Measurements from ENCODE around the gene DFFB. TPM values are rescaled to one million over a fixed set of nuclear protein-coding genes. Genes with fewer than 3 reads are reported as not detected.

DFFB gene
- total and polyA plus RNA-seq, 2 of the 13 experiments (the other 11 are each of a cell fraction or from before 2014, with no cell fraction given) = 4.6 to 9.3 TPM

DNA sequence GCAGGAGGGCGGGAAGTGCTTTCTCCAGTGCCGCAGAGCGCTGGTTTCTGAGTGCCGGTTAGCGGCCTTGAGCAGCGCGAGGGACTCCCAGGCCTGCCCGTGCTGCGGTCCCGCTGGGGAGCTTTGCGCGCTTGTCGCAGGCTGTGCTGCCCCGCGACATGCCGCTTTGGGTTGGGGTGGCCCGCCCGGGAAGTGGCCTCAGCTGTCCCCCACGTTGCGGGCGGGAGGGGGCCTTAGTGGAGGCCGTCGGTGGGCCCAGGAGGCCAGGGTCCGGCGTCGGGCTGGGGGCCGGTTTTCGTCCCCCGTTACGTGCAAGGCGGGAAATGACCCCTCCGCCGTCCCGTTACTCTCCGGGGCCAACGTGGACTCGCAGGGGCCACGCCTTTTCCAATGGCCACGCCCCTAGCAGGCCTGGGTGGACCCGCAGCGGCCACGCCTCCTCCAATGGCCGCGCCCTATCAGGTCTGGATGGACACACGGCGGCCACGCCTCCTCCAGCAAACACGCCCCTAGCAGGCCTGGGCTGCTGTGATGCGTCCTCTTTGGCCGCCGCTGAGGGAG lies 43.8 kb downstream of the DFFB start (continued):
- TF ChIP-seq, protein P1, sequence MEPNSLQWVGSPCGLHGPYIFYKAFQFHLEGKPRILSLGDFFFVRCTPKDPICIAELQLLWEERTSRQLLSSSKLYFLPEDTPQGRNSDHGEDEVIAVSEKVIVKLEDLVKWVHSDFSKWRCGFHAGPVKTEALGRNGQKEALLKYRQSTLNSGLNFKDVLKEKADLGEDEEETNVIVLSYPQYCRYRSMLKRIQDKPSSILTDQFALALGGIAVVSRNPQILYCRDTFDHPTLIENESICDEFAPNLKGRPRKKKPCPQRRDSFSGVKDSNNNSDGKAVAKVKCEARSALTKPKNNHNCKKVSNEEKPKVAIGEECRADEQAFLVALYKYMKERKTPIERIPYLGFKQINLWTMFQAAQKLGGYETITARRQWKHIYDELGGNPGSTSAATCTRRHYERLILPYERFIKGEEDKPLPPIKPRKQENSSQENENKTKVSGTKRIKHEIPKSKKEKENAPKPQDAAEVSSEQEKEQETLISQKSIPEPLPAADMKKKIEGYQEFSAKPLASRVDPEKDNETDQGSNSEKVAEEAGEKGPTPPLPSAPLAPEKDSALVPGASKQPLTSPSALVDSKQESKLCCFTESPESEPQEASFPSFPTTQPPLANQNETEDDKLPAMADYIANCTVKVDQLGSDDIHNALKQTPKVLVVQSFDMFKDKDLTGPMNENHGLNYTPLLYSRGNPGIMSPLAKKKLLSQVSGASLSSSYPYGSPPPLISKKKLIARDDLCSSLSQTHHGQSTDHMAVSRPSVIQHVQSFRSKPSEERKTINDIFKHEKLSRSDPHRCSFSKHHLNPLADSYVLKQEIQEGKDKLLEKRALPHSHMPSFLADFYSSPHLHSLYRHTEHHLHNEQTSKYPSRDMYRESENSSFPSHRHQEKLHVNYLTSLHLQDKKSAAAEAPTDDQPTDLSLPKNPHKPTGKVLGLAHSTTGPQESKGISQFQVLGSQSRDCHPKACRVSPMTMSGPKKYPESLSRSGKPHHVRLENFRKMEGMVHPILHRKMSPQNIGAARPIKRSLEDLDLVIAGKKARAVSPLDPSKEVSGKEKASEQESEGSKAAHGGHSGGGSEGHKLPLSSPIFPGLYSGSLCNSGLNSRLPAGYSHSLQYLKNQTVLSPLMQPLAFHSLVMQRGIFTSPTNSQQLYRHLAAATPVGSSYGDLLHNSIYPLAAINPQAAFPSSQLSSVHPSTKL (CRISPR knock-in tag; IDR thresholded peaks at IDR 0.05) = no peak
- no peak; the same call in 1 of the 2 replicates for TF ChIP-seq MIER3 (CRISPR knock-in tag; IDR thresholded peaks at IDR 0.05; ENCODE audit: borderline replicate concordance)
- TF ChIP-seq MAF1 (CRISPR knock-in tag; IDR thresholded peaks at IDR 0.05; ENCODE audit: borderline replicate concordance) = 0 out of 2 replicates have a peak, but pooled peaks have one; percentile 34
- TF ChIP-seq, protein P2, sequence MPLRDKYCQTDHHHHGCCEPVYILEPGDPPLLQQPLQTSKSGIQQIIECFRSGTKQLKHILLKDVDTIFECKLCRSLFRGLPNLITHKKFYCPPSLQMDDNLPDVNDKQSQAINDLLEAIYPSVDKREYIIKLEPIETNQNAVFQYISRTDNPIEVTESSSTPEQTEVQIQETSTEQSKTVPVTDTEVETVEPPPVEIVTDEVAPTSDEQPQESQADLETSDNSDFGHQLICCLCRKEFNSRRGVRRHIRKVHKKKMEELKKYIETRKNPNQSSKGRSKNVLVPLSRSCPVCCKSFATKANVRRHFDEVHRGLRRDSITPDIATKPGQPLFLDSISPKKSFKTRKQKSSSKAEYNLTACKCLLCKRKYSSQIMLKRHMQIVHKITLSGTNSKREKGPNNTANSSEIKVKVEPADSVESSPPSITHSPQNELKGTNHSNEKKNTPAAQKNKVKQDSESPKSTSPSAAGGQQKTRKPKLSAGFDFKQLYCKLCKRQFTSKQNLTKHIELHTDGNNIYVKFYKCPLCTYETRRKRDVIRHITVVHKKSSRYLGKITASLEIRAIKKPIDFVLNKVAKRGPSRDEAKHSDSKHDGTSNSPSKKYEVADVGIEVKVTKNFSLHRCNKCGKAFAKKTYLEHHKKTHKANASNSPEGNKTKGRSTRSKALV (CRISPR knock-in tag; IDR thresholded peaks at IDR 0.05) = no peak
- no peak for TF ChIP-seq FOXO4 (CRISPR knock-in tag; conservative IDR thresholded peaks at IDR 0.05)
- TF ChIP-seq MXD4 (CRISPR knock-in tag; IDR thresholded peaks at IDR 0.05) = 0 out of 2 replicates have a peak, but pooled peaks have one; percentile 36
- TF ChIP-seq ZNF879 (CRISPR knock-in tag; IDR thresholded peaks at IDR 0.05) = no peak
- TF ChIP-seq TERF1 (CRISPR knock-in tag; IDR thresholded peaks at IDR 0.05) = no peak
- TF ChIP-seq ZNF33B (CRISPR knock-in tag; IDR thresholded peaks at IDR 0.05) = no peak
- peak; percentile 61; the same call in 1 of the 2 replicates for TF ChIP-seq FOXK2 (IDR thresholded peaks at IDR 0.05)
- TF ChIP-seq, protein P3, sequence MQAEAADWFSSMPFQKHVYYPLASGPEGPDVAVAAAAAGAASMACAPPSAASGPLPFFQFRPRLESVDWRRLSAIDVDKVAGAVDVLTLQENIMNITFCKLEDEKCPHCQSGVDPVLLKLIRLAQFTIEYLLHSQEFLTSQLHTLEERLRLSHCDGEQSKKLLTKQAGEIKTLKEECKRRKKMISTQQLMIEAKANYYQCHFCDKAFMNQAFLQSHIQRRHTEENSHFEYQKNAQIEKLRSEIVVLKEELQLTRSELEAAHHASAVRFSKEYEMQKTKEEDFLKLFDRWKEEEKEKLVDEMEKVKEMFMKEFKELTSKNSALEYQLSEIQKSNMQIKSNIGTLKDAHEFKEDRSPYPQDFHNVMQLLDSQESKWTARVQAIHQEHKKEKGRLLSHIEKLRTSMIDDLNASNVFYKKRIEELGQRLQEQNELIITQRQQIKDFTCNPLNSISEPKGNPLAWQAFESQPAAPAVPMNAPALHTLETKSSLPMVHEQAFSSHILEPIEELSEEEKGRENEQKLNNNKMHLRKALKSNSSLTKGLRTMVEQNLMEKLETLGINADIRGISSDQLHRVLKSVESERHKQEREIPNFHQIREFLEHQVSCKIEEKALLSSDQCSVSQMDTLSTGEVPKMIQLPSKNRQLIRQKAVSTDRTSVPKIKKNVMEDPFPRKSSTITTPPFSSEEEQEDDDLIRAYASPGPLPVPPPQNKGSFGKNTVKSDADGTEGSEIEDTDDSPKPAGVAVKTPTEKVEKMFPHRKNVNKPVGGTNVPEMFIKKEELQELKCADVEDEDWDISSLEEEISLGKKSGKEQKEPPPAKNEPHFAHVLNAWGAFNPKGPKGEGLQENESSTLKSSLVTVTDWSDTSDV (CRISPR knock-in tag; IDR thresholded peaks at IDR 0.05) = no peak; the same call in 1 of the 2 replicates
- TF ChIP-seq, protein P4, sequence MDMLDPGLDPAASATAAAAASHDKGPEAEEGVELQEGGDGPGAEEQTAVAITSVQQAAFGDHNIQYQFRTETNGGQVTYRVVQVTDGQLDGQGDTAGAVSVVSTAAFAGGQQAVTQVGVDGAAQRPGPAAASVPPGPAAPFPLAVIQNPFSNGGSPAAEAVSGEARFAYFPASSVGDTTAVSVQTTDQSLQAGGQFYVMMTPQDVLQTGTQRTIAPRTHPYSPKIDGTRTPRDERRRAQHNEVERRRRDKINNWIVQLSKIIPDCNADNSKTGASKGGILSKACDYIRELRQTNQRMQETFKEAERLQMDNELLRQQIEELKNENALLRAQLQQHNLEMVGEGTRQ (IDR thresholded peaks at IDR 0.05; ENCODE audit: low read depth, low read length) = no peak
- TF ChIP-seq, protein P4 (CRISPR knock-in tag; IDR thresholded peaks at IDR 0.05; ENCODE audit: borderline replicate concordance) = no peak; the same call in 1 of the 2 replicates
- peak; percentile 43; the same call in 1 of the 2 replicates for TF ChIP-seq ZBTB20 (CRISPR knock-in tag; IDR thresholded peaks at IDR 0.05; ENCODE audit: borderline replicate concordance, low read depth)

Measured in HepG2 (cell line).